B cell (primary cell): ENCODE results near the gene C14orf180. TPM values are rescaled to one million over a fixed set of nuclear protein-coding genes. Genes with fewer than 3 reads are reported as not detected.

Experiments used
- ATAC-seq: fragments of 200-7000 bp; cut with Tn5 transposase; one replicate; pipeline ENCODE4 v1.10.0; 2021; ENCODE audit warnings: low read depth, mild to moderate bottlenecking, moderate number of reproducible peaks, moderate library complexity
- CTCF ChIA-PET: fragments of 350-600 bp; sonication (Branson Sonifier 250); formaldehyde crosslinking; loops from one replicate; lab custom pipeline; 2021; ENCODE audit warnings: antibody characterized with exemption, inconsistent platforms; lab: Charles Lee
- POLR2A ChIA-PET: fragments of 350-600 bp; sonication (Branson Sonifier 250); formaldehyde crosslinking; loops from one replicate; lab custom pipeline; 2021; ENCODE audit warnings: antibody characterized with exemption; lab: Charles Lee
- DNase-seq: peaks from one replicate; pipeline ENCODE4 v3.0.0; 2013
- H2AFZ ChIP-seq: 2 replicates; pipeline ENCODE4 v1.6.1; 2012; ENCODE audit warnings: mild to moderate bottlenecking, low read depth, low read length; ENCODE audit not compliant: insufficient read depth, poor library complexity, severe bottlenecking
- H3K27ac ChIP-seq, 2 donors: 1 replicate in 1 of 2; 2 replicates in 1 of 2; pipeline ENCODE4 v1.5.1; 2012 to 2013; ENCODE audit warnings: low read length in 2 of 2, mild to moderate bottlenecking in 2 of 2, moderate library complexity in 1 of 2
- H3K27me3 ChIP-seq, 4 experiments: fragments of 200-600 bp in 1 of 4; sonication (generic) in 1 of 4; replicated peaks in 1 of 4; 1 replicate in 2 of 4; 2 replicates in 2 of 4; pipeline versions ENCODE4 v1.6.1 to v1.7.0; 2013 to 2016; ENCODE audit warnings: low read length in 3 of 4, mild to moderate bottlenecking in 2 of 4, mixed read lengths in 1 of 4, moderate library complexity in 1 of 4; ENCODE audit not compliant: insufficient read depth in 4 of 4, control insufficient read depth in 3 of 4; ENCODE audit errors: control extremely low read depth in 1 of 4
- H3K36me3 ChIP-seq, 2 experiments: replicated peaks in 1 of 2; 1 replicate in 1 of 2; 2 replicates in 1 of 2; pipeline versions ENCODE4 v1.6.1 to v1.7.1; 2013; ENCODE audit warnings: low read length in 1 of 2; ENCODE audit not compliant: insufficient read depth in 2 of 2, control insufficient read depth in 1 of 2; ENCODE audit errors: control extremely low read depth in 1 of 2, extremely low read depth in 1 of 2
- H3K4me1 ChIP-seq, 2 donors: fragments of 200-600 bp in 1 of 2; sonication (generic) in 1 of 2; 1 replicate in 1 of 2; 2 replicates in 1 of 2; pipeline versions ENCODE4 v1.5.1 to v1.6.1; 2013 to 2017; ENCODE audit warnings: low read length in 2 of 2; ENCODE audit not compliant: control insufficient read depth in 2 of 2, insufficient read depth in 2 of 2
- H3K4me2 ChIP-seq: replicated peaks from 2 replicates; pipeline ENCODE3; 2012; ENCODE audit warnings: mild to moderate bottlenecking, low read depth, low read length; ENCODE audit not compliant: poor library complexity, severe bottlenecking
- H3K4me3 ChIP-seq, 5 experiments: fragments of 200-600 bp in 1 of 5; sonication (generic) in 1 of 5; 1 replicate in 3 of 5; 2 replicates in 2 of 5; pipeline versions ENCODE4 v1.5.1 to v1.7.0; 2011 to 2016; ENCODE audit warnings: low read length in 4 of 5, mild to moderate bottlenecking in 4 of 5, low read depth in 2 of 5, control low read depth in 1 of 5, moderate library complexity in 1 of 5; ENCODE audit not compliant: insufficient read depth in 1 of 5; ENCODE audit errors: control extremely low read depth in 1 of 5, extremely low read depth in 1 of 5
- H3K79me2 ChIP-seq: fragments of 200-600 bp; sonication (generic); one replicate; pipeline ENCODE4 v1.6.0; 2016; ENCODE audit warnings: low read length; ENCODE audit not compliant: control insufficient read depth, insufficient read depth
- H3K9ac ChIP-seq: fragments of 200-600 bp; sonication (generic); 2 replicates; pipeline ENCODE4 v1.6.1; 2017; ENCODE audit warnings: mild to moderate bottlenecking, low read length, moderate library complexity
- H3K9me3 ChIP-seq, 3 donors: one replicate each; pipeline versions ENCODE4 v1.6.1 to v1.7.1; 2013; ENCODE audit warnings: low read length in 2 of 3; ENCODE audit not compliant: control insufficient read depth in 2 of 3, insufficient read depth in 1 of 3; ENCODE audit errors: control extremely low read depth in 1 of 3
- H4K20me1 ChIP-seq: 2 replicates; pipeline ENCODE4 v1.6.0; 2012; ENCODE audit warnings: mild to moderate bottlenecking, low read length; ENCODE audit not compliant: insufficient read depth, control insufficient read depth, poor library complexity, severe bottlenecking
- H3K27ac Mint-ChIP-seq: one replicate; pipeline ENCODE4 v1.8.0; 2021; ENCODE audit warnings: mixed read lengths
- H3K27me3 Mint-ChIP-seq: one replicate; pipeline ENCODE4 v1.8.0; 2021; ENCODE audit warnings: mixed read lengths
- H3K4me1 Mint-ChIP-seq: one replicate; pipeline ENCODE4 v1.8.0; 2021; ENCODE audit warnings: mixed read lengths
- H3K4me3 Mint-ChIP-seq: one replicate; pipeline ENCODE4 v1.8.0; 2021; ENCODE audit warnings: mixed read lengths
- H3K9me3 Mint-ChIP-seq: one replicate; pipeline ENCODE4 v1.8.0; 2022; ENCODE audit warnings: mixed read lengths; ENCODE audit not compliant: insufficient read depth
- CTCF ChIP-seq: fragments of 200-600 bp; IDR thresholded peaks from one replicate; pipeline ENCODE4 v1.8.0; 2022; ENCODE audit warnings: antibody characterized with exemption, mild to moderate bottlenecking
- EZH2 ChIP-seq: IDR thresholded peaks from 2 replicates; pipeline ENCODE4 v1.6.1; 2012; ENCODE audit warnings: borderline replicate concordance, low read depth, mild to moderate bottlenecking, moderate library complexity, low read length; ENCODE audit not compliant: insufficient read depth, poor library complexity, severe bottlenecking
- WGBS: methylation state at CpG from one replicate; pipeline ENCODE4 v1.1.5; 2013; ENCODE audit warnings: missing lambda C conversion rate; ENCODE audit not compliant: insufficient coverage; 5-methylcytosine and 5-hydroxymethylcytosine counted together
- intact Hi-C: fragments of 100-400 bp; cut with micrococcal nuclease; formaldehyde crosslinking; loops from one replicate; pipeline ENCODE4 v1.10.0; 2022
- polyA plus RNA-seq: library from polyadenylated mRNA; depleted of rRNA; stranded (reverse); fragments of >200 nt; gene quantifications from 2 replicates; pipeline ENCODE4 v1.2.3, GENCODE V29; 2012
- total RNA-seq, 2 donors: library from RNA; stranded (reverse); fragments of 120-200 nt in 1 of 2; gene quantifications; 1 replicate in 1 of 2; 2 replicates in 1 of 2; pipeline versions ENCODE4 v1.2.3 to v1.2.4, GENCODE V29; 2013 to 2022

Gene C14orf180
- total and polyA plus RNA-seq, 2 donors (not counting 1 experiment from before 2014, with no cell fraction given) = not detected

GRCh38 chr14:104587641-104588040, 8.1 kb downstream of the C14orf180 start:
- 57% methylated on average over 16 of the region's 19 CpGs for WGBS
- H3K4me1 Mint-ChIP-seq = no peaks in the 10 kb centered on the region

More at GRCh38 chr14:104587641-104588040, 8.1 kb downstream of the C14orf180 start:
- Histone ChIP-seq H2AFZ (no peak overlapping the region), H3K79me2 (no peaks in the 10 kb centered on the region), H3K27me3 (peaks cover 0 to 2% (median 0%) of the 10 kb centered on the region in 4 experiments), H3K9me3 (no peaks in the 10 kb centered on the region), H3K4me2 (no peak overlapping the region), H3K4me3 (no peak overlapping the region), H3K27ac (no peak overlapping the region), H3K4me1 (no peaks in the 10 kb centered on the region), H3K36me3 (no peaks in the 10 kb centered on the region), H4K20me1 (no peaks in the 10 kb centered on the region), H3K9ac (no peak overlapping the region)
- H3K27me3 Mint-ChIP-seq = peaks cover 23% of the 10 kb centered on the region
- intact Hi-C loops = no loop called here
- TF ChIP-seq EZH2 = no peak
- TF ChIP-seq CTCF = no peak
- ATAC-seq (no peak), DNase-seq (no peak)
- ChIA-PET CTCF (no interaction called here), POLR2A (no interaction called here)
- H3K4me3 Mint-ChIP-seq = no peak overlapping the region
- no peaks in the 10 kb centered on the region for H3K9me3 Mint-ChIP-seq
- no peak overlapping the region for H3K27ac Mint-ChIP-seq
